DOHH2 (cell line): ENCODE data around the gene ITPR2.

ENCODE experiments used
- CTCF ChIP-seq: fragments of 200-600 bp; sonication (generic); IDR thresholded peaks from one replicate; pipeline ENCODE4 v1.5.1; 2014; ENCODE audit warnings: antibody characterized with exemption, mild to moderate bottlenecking, low read depth, low read length; ENCODE audit not compliant: poor library complexity, severe bottlenecking
- EZH2phosphoT487 ChIP-seq: fragments of 200-600 bp; sonication (generic); IDR thresholded peaks from 2 replicates; pipeline ENCODE4 v1.6.1; 2017; ENCODE audit warnings: borderline replicate concordance, mild to moderate bottlenecking, antibody characterized with exemption, low read length, moderate library complexity, mixed read lengths

- TF ChIP-seq CTCF (no peak), EZH2phosphoT487 (no peak)
Measured at GRCh38 chr12:26730481-26731350, 102.3 kb downstream of the ITPR2 start.
